ENCODE results near the gene PSENEN.

Gene PSENEN

DNA sequence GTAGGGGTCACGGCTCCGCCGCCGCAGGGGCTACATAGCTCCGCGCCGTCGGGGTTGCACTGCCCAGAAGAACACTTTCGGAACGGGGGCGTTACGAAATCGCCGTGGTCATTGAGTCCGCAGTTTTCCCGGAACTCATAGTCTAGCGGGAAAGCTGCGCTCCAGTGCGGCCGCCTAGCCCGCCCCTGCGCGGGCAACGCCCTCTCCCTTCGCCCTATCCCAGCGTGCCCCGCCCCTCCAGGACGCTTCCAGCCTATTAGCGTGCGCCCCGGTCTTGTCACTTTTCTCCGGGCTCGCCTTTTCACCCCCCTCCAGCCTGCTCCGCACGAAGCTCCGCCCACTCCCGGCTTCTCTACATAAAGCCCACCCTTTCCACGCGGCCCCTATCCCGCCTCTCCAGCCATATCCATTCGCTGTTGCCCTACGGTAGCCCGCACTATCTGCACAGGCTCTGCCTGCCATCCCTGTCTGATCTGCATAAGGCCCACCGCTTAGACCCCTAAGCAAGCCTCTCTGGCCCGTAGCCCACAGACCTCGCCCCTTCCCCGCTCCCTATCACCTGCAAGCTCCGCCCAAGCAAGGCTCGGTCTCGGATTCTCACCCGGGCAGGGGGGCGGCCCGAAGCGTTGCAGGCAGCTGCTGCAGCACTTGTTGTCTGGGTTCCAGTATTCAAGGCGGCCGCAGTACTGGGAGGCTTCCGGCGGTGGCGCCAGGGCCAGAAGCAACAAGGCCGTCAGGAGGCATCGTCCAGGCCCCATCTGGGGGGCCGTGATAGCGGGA is 4.8 kb upstream of the PSENEN start (continued):
- TF ChIP-seq, protein P1, sequence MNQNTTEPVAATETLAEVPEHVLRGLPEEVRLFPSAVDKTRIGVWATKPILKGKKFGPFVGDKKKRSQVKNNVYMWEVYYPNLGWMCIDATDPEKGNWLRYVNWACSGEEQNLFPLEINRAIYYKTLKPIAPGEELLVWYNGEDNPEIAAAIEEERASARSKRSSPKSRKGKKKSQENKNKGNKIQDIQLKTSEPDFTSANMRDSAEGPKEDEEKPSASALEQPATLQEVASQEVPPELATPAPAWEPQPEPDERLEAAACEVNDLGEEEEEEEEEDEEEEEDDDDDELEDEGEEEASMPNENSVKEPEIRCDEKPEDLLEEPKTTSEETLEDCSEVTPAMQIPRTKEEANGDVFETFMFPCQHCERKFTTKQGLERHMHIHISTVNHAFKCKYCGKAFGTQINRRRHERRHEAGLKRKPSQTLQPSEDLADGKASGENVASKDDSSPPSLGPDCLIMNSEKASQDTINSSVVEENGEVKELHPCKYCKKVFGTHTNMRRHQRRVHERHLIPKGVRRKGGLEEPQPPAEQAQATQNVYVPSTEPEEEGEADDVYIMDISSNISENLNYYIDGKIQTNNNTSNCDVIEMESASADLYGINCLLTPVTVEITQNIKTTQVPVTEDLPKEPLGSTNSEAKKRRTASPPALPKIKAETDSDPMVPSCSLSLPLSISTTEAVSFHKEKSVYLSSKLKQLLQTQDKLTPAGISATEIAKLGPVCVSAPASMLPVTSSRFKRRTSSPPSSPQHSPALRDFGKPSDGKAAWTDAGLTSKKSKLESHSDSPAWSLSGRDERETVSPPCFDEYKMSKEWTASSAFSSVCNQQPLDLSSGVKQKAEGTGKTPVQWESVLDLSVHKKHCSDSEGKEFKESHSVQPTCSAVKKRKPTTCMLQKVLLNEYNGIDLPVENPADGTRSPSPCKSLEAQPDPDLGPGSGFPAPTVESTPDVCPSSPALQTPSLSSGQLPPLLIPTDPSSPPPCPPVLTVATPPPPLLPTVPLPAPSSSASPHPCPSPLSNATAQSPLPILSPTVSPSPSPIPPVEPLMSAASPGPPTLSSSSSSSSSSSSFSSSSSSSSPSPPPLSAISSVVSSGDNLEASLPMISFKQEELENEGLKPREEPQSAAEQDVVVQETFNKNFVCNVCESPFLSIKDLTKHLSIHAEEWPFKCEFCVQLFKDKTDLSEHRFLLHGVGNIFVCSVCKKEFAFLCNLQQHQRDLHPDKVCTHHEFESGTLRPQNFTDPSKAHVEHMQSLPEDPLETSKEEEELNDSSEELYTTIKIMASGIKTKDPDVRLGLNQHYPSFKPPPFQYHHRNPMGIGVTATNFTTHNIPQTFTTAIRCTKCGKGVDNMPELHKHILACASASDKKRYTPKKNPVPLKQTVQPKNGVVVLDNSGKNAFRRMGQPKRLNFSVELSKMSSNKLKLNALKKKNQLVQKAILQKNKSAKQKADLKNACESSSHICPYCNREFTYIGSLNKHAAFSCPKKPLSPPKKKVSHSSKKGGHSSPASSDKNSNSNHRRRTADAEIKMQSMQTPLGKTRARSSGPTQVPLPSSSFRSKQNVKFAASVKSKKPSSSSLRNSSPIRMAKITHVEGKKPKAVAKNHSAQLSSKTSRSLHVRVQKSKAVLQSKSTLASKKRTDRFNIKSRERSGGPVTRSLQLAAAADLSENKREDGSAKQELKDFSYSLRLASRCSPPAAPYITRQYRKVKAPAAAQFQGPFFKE (tag by site-specific recombination; IDR thresholded peaks at IDR 0.05; ENCODE audit: borderline replicate concordance) = no peak
- TF ChIP-seq, protein P2, sequence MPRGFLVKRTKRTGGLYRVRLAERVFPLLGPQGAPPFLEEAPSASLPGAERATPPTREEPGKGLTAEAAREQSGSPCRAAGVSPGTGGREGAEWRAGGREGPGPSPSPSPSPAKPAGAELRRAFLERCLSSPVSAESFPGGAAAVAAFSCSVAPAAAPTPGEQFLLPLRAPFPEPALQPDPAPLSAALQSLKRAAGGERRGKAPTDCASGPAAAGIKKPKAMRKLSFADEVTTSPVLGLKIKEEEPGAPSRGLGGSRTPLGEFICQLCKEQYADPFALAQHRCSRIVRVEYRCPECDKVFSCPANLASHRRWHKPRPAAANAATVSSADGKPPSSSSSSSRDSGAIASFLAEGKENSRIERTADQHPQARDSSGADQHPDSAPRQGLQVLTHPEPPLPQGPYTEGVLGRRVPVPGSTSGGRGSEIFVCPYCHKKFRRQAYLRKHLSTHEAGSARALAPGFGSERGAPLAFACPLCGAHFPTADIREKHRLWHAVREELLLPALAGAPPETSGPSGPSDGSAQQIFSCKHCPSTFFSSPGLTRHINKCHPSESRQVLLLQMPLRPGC (tag by site-specific recombination; IDR thresholded peaks at IDR 0.05) = peak; percentile 62; the same call in 1 of the 2 replicates
- TF ChIP-seq REPIN1 (tag by site-specific recombination; IDR thresholded peaks at IDR 0.05; ENCODE audit: low read depth) = peak; percentile 71; the same call in 1 of the 2 replicates
- peak; percentile 93 for TF ChIP-seq ZBTB7A (tag by site-specific recombination; IDR thresholded peaks at IDR 0.05; ENCODE audit: low read depth)
- no peak for TF ChIP-seq ZNF302 (tag by site-specific recombination; IDR thresholded peaks at IDR 0.05; ENCODE audit: low read depth)
- TF ChIP-seq ZNF248 (tag by site-specific recombination; IDR thresholded peaks at IDR 0.05) = no peak
- no peak for TF ChIP-seq ZBTB1 (tag by site-specific recombination; IDR thresholded peaks at IDR 0.05)
- TF ChIP-seq, protein P3, sequence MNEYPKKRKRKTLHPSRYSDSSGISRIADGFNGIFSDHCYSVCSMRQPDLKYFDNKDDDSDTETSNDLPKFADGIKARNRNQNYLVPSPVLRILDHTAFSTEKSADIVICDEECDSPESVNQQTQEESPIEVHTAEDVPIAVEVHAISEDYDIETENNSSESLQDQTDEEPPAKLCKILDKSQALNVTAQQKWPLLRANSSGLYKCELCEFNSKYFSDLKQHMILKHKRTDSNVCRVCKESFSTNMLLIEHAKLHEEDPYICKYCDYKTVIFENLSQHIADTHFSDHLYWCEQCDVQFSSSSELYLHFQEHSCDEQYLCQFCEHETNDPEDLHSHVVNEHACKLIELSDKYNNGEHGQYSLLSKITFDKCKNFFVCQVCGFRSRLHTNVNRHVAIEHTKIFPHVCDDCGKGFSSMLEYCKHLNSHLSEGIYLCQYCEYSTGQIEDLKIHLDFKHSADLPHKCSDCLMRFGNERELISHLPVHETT (tag by site-specific recombination; IDR thresholded peaks at IDR 0.05) = peak; percentile 82
- TF ChIP-seq ZNF354C (tag by site-specific recombination; IDR thresholded peaks at IDR 0.05; ENCODE audit: borderline replicate concordance, low read depth) = no peak
- TF ChIP-seq ZNF76 (tag by site-specific recombination; IDR thresholded peaks at IDR 0.05; ENCODE audit: borderline replicate concordance, low read depth) = peak; percentile 47; the same call in 1 of the 2 replicates
- TF ChIP-seq ZNF548 (tag by site-specific recombination; IDR thresholded peaks at IDR 0.05) = no peak; the same call in 1 of the 2 replicates
- TF ChIP-seq KLF9 (tag by site-specific recombination; IDR thresholded peaks at IDR 0.05; ENCODE audit: low read depth) = peak; percentile 95
- TF ChIP-seq ZNF223 (tag by site-specific recombination; IDR thresholded peaks at IDR 0.05) = no peak
- TF ChIP-seq ZNF596 (tag by site-specific recombination; IDR thresholded peaks at IDR 0.05) = no peak
- TF ChIP-seq KLF10 (tag by site-specific recombination; IDR thresholded peaks at IDR 0.05) = peak; percentile 99
- no peak for TF ChIP-seq ZNF701 (tag by site-specific recombination; IDR thresholded peaks at IDR 0.05)
- peak; percentile 89 for TF ChIP-seq ZFP37 (tag by site-specific recombination; IDR thresholded peaks at IDR 0.05)
- no peak for TF ChIP-seq ZNF37A (tag by site-specific recombination; IDR thresholded peaks at IDR 0.05)
- no peak for TF ChIP-seq ZNF146 (tag by site-specific recombination; IDR thresholded peaks at IDR 0.05)
- TF ChIP-seq, protein P4, sequence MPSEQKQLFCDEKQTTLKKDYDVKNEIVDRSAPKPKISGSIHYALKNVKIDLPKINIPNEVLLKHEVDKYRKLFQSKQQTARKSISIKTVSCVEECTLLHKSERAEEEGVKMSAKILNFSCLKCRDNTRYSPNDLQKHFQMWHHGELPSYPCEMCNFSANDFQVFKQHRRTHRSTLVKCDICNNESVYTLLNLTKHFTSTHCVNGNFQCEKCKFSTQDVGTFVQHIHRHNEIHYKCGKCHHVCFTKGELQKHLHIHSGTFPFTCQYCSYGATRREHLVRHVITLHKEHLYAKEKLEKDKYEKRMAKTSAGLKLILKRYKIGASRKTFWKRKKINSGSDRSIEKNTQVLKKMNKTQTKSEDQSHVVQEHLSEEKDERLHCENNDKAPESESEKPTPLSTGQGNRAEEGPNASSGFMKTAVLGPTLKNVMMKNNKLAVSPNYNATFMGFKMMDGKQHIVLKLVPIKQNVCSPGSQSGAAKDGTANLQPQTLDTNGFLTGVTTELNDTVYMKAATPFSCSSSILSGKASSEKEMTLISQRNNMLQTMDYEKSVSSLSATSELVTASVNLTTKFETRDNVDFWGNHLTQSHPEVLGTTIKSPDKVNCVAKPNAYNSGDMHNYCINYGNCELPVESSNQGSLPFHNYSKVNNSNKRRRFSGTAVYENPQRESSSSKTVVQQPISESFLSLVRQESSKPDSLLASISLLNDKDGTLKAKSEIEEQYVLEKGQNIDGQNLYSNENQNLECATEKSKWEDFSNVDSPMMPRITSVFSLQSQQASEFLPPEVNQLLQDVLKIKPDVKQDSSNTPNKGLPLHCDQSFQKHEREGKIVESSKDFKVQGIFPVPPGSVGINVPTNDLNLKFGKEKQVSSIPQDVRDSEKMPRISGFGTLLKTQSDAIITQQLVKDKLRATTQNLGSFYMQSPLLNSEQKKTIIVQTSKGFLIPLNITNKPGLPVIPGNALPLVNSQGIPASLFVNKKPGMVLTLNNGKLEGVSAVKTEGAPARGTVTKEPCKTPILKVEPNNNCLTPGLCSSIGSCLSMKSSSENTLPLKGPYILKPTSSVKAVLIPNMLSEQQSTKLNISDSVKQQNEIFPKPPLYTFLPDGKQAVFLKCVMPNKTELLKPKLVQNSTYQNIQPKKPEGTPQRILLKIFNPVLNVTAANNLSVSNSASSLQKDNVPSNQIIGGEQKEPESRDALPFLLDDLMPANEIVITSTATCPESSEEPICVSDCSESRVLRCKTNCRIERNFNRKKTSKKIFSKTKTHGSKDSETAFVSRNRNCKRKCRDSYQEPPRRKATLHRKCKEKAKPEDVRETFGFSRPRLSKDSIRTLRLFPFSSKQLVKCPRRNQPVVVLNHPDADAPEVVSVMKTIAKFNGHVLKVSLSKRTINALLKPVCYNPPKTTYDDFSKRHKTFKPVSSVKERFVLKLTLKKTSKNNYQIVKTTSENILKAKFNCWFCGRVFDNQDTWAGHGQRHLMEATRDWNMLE (tag by site-specific recombination; conservative IDR thresholded peaks at IDR 0.05; ENCODE audit: low read depth) = no peak
- TF ChIP-seq, protein P5, sequence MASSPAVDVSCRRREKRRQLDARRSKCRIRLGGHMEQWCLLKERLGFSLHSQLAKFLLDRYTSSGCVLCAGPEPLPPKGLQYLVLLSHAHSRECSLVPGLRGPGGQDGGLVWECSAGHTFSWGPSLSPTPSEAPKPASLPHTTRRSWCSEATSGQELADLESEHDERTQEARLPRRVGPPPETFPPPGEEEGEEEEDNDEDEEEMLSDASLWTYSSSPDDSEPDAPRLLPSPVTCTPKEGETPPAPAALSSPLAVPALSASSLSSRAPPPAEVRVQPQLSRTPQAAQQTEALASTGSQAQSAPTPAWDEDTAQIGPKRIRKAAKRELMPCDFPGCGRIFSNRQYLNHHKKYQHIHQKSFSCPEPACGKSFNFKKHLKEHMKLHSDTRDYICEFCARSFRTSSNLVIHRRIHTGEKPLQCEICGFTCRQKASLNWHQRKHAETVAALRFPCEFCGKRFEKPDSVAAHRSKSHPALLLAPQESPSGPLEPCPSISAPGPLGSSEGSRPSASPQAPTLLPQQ (tag by site-specific recombination; IDR thresholded peaks at IDR 0.05) = peak; percentile 77; the same call in 1 of the 2 replicates
- peak; percentile 6; the same call in 1 of the 2 replicates for TF ChIP-seq ZNF785 (tag by site-specific recombination; IDR thresholded peaks at IDR 0.05)
